ENCODE measurements around the gene ZC3HAV1.
A peak's percentile ranks its signal among the peaks of the same experiment; 100 is the strongest.
"Not testable (repeated sequence)": the region's sequence is repeated elsewhere in the genome, so short reads cannot be mapped to it uniquely, and the experiment has no call there.

The ZC3HAV1 gene

GRCh38 chr7:139111811-139112301 lies 2.3 kb upstream of the ZC3HAV1 start:
- DNase-seq: no peak

- DNase-seq: no peak
Observed at GRCh38 chr7:139111147-139111546, 1.6 kb upstream of the ZC3HAV1 start.

GRCh38 chr7:139109983-139110411 lies 477 bp upstream of the ZC3HAV1 start:
- no peak for DNase-seq

GRCh38 chr7:139108266-139109187 lies 993 bp downstream of the ZC3HAV1 start:
- no peak for DNase-seq

GRCh38 chr7:139106959-139107358 lies 2.6 kb downstream of the ZC3HAV1 start:
- DNase-seq: no peak

GRCh38 chr7:139106227-139106626 lies 3.3 kb downstream of the ZC3HAV1 start:
- not testable (repeated sequence) for DNase-seq

- no peak for DNase-seq
Observed at GRCh38 chr7:139105484-139105883, 4.0 kb downstream of the ZC3HAV1 start.

- peak; percentile 61 for DNase-seq
Observed at GRCh38 chr7:139104091-139104450, 5.4 kb downstream of the ZC3HAV1 start.

- DNase-seq: no peak
Observed at GRCh38 chr7:139103057-139103815, 6.3 kb downstream of the ZC3HAV1 start.

- not testable (repeated sequence) for DNase-seq
Observed at GRCh38 chr7:139101637-139102158, 7.8 kb downstream of the ZC3HAV1 start.

GRCh38 chr7:139099172-139099947 lies 10.2 kb downstream of the ZC3HAV1 start:
- no peak for DNase-seq

- DNase-seq: peak; percentile 94
Observed at GRCh38 chr7:139095194-139095659, 14.3 kb downstream of the ZC3HAV1 start.

- no peak for DNase-seq
Observed at GRCh38 chr7:139094596-139094995, 14.9 kb downstream of the ZC3HAV1 start.

- DNase-seq: no peak
Observed at GRCh38 chr7:139094030-139094429, 15.5 kb downstream of the ZC3HAV1 start.

- not testable (repeated sequence) for DNase-seq
Observed at GRCh38 chr7:139093512-139093911, 16.0 kb downstream of the ZC3HAV1 start.

- no peak for DNase-seq
Observed at GRCh38 chr7:139092090-139092796, 17.3 kb downstream of the ZC3HAV1 start.

- no peak for DNase-seq
Observed at GRCh38 chr7:139091677-139091996, 17.9 kb downstream of the ZC3HAV1 start.

- DNase-seq: no peak
Observed at GRCh38 chr7:139089118-139089517, 20.4 kb downstream of the ZC3HAV1 start.

- DNase-seq: no peak
Observed at GRCh38 chr7:139088268-139088667, 21.3 kb downstream of the ZC3HAV1 start.

- no peak for DNase-seq
Observed at GRCh38 chr7:139087212-139087611, 22.3 kb downstream of the ZC3HAV1 start.

GRCh38 chr7:139086454-139086853 lies 23.1 kb downstream of the ZC3HAV1 start:
- no peak for DNase-seq

GRCh38 chr7:139084709-139085108 lies 24.8 kb downstream of the ZC3HAV1 start:
- no peak for DNase-seq
